ENCODE results near the gene TUT7. TPM values are rescaled to one million over a fixed set of nuclear protein-coding genes. Genes with fewer than 3 reads are reported as not detected.

TUT7 gene
- total and polyA plus RNA-seq, 2 experiments from 2014 or later = 21.4 to 23.8 TPM

DNA sequence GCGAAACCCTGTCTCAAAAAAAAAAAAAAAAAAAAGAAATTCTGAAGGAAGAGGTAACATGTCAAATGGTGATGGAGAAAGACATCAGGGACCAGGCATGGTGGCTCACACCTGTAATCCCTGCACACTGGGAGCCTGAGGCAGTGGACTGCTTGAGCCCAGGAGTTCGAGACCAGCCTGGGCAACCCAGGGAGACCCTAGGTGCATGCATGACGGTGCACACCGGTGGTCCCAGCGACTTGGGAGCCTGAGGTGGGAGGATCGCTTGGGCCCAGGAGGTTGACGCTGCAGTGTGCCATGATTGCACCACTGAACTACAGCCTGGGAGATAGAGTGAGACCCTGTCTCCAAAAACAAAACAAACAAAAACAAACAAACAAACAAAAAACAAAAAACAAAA, 73.6 kb downstream of the TUT7 start (continued):
- TF ChIP-seq ZNF462 (CRISPR knock-in tag; IDR thresholded peaks at IDR 0.05) = no peak
- TF ChIP-seq EZH2phosphoT487 (IDR thresholded peaks at IDR 0.05; ENCODE audit: unreplicated experiment) = no peak
- TF ChIP-seq CREB1 (CRISPR knock-in tag; IDR thresholded peaks at IDR 0.05; ENCODE audit: low read depth) = no peak
- no peak for TF ChIP-seq ZNF331 (CRISPR knock-in tag; IDR thresholded peaks at IDR 0.05; ENCODE audit: low read depth)

DNA sequence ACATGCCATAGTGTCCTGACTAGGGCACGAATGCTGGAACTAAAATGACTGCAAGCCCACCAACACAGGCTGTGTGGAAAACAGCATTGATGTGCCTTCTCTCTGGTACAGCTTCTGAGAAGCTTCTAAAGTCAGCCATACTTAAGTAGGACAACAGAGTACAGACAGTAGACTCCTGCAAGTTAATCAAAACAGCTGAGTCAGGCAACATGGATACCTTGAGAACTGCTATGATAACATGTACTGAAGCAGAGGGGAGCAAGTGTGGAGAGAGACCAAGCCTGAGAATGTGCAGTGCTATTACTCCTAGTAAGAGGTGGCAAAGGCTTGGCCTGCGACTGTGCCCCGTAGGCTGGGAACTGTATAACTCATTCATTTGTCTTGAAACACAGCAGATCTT, 74.4 kb downstream of the TUT7 start:
- H2AFZ ChIP-seq = no peak overlapping the region
- no peak overlapping the region; the same call in 1 of the 2 replicates for H3K27ac ChIP-seq (ENCODE audit: low read depth)
- no peak for DNase-seq (ENCODE audit: low spot score)
- H3K27me3 Mint-ChIP-seq (ENCODE audit: insufficient read depth, low read depth, poor library complexity) = peaks cover 12% of the 10 kb centered on the region
- H3F3A ChIP-seq (replicated peaks; ENCODE audit: low read depth) = 0 out of 2 replicates have a peak, but pooled peaks cover 3% of the 10 kb centered on the region
- no peaks in the 10 kb centered on the region; the same call in 2 of the 3 replicates for H3K9me3 Mint-ChIP-seq
- H3K36me3 ChIP-seq (ENCODE audit: insufficient read depth) = 0 out of 2 replicates have a peak, but pooled peaks cover 4% of the 10 kb centered on the region
- H3K4me1 Mint-ChIP-seq = peaks cover 30% of the 10 kb centered on the region
- H3K9me2 ChIP-seq (ENCODE audit: insufficient read depth) = no peaks in the 10 kb centered on the region
- H4K20me1 ChIP-seq (replicated peaks; ENCODE audit: insufficient read depth) = peaks cover 13% of the 10 kb centered on the region
- H3K79me2 ChIP-seq (replicated peaks; ENCODE audit: insufficient read depth) = peaks cover 68% of the 10 kb centered on the region
- H3K27ac Mint-ChIP-seq = 0 out of 2 replicates have a peak overlapping the region, but pooled peaks have one; percentile 11
- no peak overlapping the region for H3K4me3 ChIP-seq
- no peak for ATAC-seq
- no peaks in the 10 kb centered on the region for H3K27me3 ChIP-seq (ENCODE audit: insufficient read depth)
- peak overlapping the region; percentile 64 for H3K4me3 Mint-ChIP-seq
- peaks cover 5% of the 10 kb centered on the region for H3K4me1 ChIP-seq (ENCODE audit: insufficient read depth)
- H3K4me2 ChIP-seq = no peak overlapping the region
- H3K36me3 Mint-ChIP-seq (ENCODE audit: low read depth) = peaks cover 7% of the 10 kb centered on the region
- TF ChIP-seq ZNF331 (CRISPR knock-in tag; IDR thresholded peaks at IDR 0.05; ENCODE audit: low read depth) = no peak
- no peak for TF ChIP-seq CREB1 (CRISPR knock-in tag; IDR thresholded peaks at IDR 0.05; ENCODE audit: low read depth)
- no peak for TF ChIP-seq JUNB (IDR thresholded peaks at IDR 0.05; ENCODE audit: unreplicated experiment)
- TF ChIP-seq STAT1 (IDR thresholded peaks at IDR 0.05; ENCODE audit: unreplicated experiment) = no peak
- no peak for TF ChIP-seq POLR2AphosphoS5 (IDR thresholded peaks at IDR 0.05; ENCODE audit: low read depth)
- TF ChIP-seq NANOG (IDR thresholded peaks at IDR 0.05; ENCODE audit: borderline replicate concordance) = no peak
- TF ChIP-seq, protein P1, sequence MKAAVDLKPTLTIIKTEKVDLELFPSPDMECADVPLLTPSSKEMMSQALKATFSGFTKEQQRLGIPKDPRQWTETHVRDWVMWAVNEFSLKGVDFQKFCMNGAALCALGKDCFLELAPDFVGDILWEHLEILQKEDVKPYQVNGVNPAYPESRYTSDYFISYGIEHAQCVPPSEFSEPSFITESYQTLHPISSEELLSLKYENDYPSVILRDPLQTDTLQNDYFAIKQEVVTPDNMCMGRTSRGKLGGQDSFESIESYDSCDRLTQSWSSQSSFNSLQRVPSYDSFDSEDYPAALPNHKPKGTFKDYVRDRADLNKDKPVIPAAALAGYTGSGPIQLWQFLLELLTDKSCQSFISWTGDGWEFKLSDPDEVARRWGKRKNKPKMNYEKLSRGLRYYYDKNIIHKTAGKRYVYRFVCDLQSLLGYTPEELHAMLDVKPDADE (IDR thresholded peaks at IDR 0.05) = no peak
- no peak for TF ChIP-seq ZNF114 (CRISPR knock-in tag; IDR thresholded peaks at IDR 0.05)
- TF ChIP-seq, protein P2, sequence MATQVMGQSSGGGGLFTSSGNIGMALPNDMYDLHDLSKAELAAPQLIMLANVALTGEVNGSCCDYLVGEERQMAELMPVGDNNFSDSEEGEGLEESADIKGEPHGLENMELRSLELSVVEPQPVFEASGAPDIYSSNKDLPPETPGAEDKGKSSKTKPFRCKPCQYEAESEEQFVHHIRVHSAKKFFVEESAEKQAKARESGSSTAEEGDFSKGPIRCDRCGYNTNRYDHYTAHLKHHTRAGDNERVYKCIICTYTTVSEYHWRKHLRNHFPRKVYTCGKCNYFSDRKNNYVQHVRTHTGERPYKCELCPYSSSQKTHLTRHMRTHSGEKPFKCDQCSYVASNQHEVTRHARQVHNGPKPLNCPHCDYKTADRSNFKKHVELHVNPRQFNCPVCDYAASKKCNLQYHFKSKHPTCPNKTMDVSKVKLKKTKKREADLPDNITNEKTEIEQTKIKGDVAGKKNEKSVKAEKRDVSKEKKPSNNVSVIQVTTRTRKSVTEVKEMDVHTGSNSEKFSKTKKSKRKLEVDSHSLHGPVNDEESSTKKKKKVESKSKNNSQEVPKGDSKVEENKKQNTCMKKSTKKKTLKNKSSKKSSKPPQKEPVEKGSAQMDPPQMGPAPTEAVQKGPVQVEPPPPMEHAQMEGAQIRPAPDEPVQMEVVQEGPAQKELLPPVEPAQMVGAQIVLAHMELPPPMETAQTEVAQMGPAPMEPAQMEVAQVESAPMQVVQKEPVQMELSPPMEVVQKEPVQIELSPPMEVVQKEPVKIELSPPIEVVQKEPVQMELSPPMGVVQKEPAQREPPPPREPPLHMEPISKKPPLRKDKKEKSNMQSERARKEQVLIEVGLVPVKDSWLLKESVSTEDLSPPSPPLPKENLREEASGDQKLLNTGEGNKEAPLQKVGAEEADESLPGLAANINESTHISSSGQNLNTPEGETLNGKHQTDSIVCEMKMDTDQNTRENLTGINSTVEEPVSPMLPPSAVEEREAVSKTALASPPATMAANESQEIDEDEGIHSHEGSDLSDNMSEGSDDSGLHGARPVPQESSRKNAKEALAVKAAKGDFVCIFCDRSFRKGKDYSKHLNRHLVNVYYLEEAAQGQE (IDR thresholded peaks at IDR 0.05; ENCODE audit: unreplicated experiment) = no peak
- no peak for TF ChIP-seq EZH2 (IDR thresholded peaks at IDR 0.05; ENCODE audit: low read depth, unreplicated experiment)
- no peak for TF ChIP-seq CTCF (conservative IDR thresholded peaks at IDR 0.05; ENCODE audit: low read depth in 2 of 2)

Measured in GM23338 (cell line).